H1 (cell line): Measurements from ENCODE around the gene COL16A1.

Experiments used
- CBX5 ChIP-seq: fragments of 300-800, 300-1000 bp; sonication (generic); IDR thresholded peaks from 2 replicates; pipeline ENCODE4 v1.7.1; 2016; ENCODE audit warnings: antibody characterized with exemption, low read length, low read depth
- CBX8 ChIP-seq: fragments of 300-800, 300-1000 bp; sonication (generic); IDR thresholded peaks from 2 replicates; pipeline ENCODE4 v1.7.1; 2016; ENCODE audit warnings: low read depth, low read length, borderline replicate concordance
- EP300 ChIP-seq, 2 experiments: IDR thresholded peaks; 1 replicate in 1 of 2; 2 replicates in 1 of 2; pipeline ENCODE4 v1.6.1; 2011 to 2012; ENCODE audit warnings: low read depth in 2 of 2, low read length in 2 of 2, mild to moderate bottlenecking in 2 of 2, borderline replicate concordance in 1 of 2, inconsistent platforms in 1 of 2, moderate library complexity in 1 of 2
- POLR2A ChIP-seq, 2 experiments: IDR thresholded peaks; 1 replicate in 1 of 2; 2 replicates in 1 of 2; pipeline ENCODE4 v1.6.1; 2011; ENCODE audit warnings: low read depth in 2 of 2, low read length in 2 of 2, mild to moderate bottlenecking in 2 of 2; ENCODE audit errors: control extremely low read depth in 1 of 2
- TF ChIP-seq, protein P1 (sequence below), 3 experiments: IDR thresholded peaks; 1 replicate in 2 of 3; 2 replicates in 1 of 3; pipeline versions ENCODE4 v1.5.1 to v1.6.1; 2011; ENCODE audit warnings: low read length in 3 of 3, mild to moderate bottlenecking in 3 of 3, inconsistent platforms in 2 of 3, low read depth in 1 of 3, moderate library complexity in 1 of 3; ENCODE audit not compliant: insufficient read depth in 1 of 3; ENCODE audit errors: control extremely low read depth in 1 of 3

- TF ChIP-seq EP300 (IDR thresholded peaks at IDR 0.05; ENCODE audit: borderline replicate concordance in 1 of 2, low read depth in 2 of 2, low read length in 2 of 2) (no peak), CBX8 (no peak), POLR2A (IDR thresholded peaks at IDR 0.05; ENCODE audit: control extremely low read depth in 1 of 2, low read depth in 2 of 2, low read length in 2 of 2) (no peak), CBX5 (no peak)
- TF ChIP-seq, protein P1, sequence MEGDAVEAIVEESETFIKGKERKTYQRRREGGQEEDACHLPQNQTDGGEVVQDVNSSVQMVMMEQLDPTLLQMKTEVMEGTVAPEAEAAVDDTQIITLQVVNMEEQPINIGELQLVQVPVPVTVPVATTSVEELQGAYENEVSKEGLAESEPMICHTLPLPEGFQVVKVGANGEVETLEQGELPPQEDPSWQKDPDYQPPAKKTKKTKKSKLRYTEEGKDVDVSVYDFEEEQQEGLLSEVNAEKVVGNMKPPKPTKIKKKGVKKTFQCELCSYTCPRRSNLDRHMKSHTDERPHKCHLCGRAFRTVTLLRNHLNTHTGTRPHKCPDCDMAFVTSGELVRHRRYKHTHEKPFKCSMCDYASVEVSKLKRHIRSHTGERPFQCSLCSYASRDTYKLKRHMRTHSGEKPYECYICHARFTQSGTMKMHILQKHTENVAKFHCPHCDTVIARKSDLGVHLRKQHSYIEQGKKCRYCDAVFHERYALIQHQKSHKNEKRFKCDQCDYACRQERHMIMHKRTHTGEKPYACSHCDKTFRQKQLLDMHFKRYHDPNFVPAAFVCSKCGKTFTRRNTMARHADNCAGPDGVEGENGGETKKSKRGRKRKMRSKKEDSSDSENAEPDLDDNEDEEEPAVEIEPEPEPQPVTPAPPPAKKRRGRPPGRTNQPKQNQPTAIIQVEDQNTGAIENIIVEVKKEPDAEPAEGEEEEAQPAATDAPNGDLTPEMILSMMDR (IDR thresholded peaks at IDR 0.05; ENCODE audit: control extremely low read depth in 1 of 3, insufficient read depth in 1 of 3, low read depth in 1 of 3, low read length in 3 of 3) = no peak
Measured at GRCh38 chr1:31750858-31751510, 47.2 kb upstream of the COL16A1 start.
